Measurements from ENCODE around the gene ZNF761.
"Not testable (repeated sequence)": the region's sequence is repeated elsewhere in the genome, so short reads cannot be mapped to it uniquely, and the experiment has no call there.

The ZNF761 gene

GRCh38 chr19:53460131-53460721 is 28.4 kb downstream of the ZNF761 start:
- DNase-seq (ENCODE audit: low read depth) = not testable (repeated sequence)

- no peak for DNase-seq (ENCODE audit: low read depth)
Observed at GRCh38 chr19:53461866-53462265, 30.1 kb downstream of the ZNF761 start.

DNA sequence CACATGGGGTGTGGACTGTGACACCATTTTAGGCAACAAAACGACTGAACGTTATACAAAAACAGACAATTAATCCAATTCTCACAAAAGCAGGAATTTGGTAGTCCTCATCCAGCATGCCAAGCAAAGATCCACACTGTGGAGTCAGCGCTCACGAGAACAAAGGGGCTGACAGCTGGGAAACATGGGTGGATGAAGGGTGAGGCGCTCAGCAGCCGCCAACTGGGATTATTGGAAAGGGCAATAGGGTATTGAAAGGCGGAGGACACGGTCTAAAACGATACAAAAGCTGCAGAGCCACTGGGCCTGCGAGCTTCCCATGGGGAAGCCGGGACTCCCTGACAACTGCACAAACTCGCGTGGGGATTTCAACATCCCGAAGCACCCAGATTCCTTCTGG is 31.1 kb downstream of the ZNF761 start:
- DNase-seq (ENCODE audit: low read depth) = no peak

DNA sequence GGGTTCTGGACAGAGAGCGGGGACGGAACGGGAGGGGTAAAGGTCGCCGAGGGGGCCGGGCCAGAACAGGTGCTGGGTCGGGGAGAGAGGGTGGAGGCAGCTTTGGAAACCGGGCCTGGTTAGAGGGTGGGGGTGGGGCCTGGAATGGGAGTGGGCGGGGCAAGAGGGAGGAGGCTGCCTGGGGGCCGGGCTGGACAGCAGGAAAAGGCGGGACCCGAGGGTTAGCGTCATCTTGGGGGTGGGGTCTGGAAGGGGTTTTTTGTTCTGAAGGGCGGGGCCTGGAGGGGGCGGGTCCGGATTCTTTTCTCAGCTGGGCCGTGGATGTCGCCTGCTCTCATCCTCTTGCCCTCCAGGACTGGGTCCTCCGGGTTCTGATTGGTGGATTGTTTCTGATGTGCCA is 31.5 kb downstream of the ZNF761 start:
- no peak for DNase-seq (ENCODE audit: low read depth)

DNA sequence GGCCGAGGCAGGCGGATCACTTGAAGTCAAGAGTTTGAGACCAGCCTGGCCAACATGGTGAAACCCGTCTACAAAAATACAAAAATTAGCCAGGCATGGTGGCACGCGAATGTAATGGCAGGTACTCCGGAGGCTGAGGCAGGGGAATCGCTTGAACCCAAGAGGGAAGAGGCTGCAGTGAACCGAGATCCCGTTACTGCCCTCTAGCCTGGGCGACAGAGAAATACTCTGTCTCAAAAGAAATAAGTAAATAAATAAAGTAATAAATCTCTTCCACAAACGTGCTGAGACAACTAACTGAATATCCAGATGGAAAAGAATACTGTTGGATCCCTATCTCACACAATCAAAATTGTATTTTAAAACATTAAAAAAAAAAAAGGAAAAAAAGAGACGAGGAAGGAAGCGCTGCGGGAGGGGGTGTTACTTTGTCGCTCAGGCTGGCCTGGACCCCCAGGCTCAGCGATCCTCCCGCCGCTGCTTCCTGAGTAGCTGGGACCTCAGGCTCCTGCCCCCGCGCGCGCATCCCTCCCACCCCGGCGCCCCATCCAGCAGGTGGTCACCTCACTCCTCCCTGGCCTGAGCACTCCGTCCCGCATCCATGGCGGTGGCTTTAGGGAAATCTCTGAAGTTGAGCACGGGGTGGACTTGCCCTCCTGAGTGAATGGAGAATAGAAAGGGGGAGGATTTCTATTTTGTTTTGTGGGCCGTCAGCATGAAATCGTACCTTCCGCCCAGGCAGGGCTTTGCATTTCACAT is 35.1 kb downstream of the ZNF761 start:
- no peak for DNase-seq (ENCODE audit: low read depth)

- peak; percentile 78 for DNase-seq (ENCODE audit: low read depth)
Observed at GRCh38 chr19:53467485-53468262, 35.9 kb downstream of the ZNF761 start, which contains the start of gene ZNF813. Gene ZNF813 (plus strand): TSS chr19:53467733. CDS start chr19:53483823, 16,090 bp downstream.

DNA sequence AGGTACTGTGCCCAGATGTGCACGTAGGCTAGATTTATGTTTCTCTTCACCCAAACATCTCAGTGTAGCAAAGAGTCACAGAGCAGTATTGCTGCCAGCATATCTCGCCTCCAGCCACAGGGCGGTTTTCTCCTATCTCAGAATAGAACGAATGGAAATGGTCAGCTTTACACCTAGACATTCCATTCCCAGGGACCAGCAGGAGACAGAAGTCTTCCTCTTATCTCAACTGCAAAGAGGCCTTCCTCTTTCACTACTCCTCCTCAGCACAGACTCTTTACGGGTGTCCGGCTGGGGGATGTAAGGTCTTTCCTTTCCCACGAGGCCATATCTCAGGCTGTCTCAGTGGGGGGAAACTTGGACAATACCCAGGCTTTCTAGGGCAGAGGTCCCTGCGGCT is 36.8 kb downstream of the ZNF761 start:
- not testable (repeated sequence) for DNase-seq (ENCODE audit: low read depth)

DNA sequence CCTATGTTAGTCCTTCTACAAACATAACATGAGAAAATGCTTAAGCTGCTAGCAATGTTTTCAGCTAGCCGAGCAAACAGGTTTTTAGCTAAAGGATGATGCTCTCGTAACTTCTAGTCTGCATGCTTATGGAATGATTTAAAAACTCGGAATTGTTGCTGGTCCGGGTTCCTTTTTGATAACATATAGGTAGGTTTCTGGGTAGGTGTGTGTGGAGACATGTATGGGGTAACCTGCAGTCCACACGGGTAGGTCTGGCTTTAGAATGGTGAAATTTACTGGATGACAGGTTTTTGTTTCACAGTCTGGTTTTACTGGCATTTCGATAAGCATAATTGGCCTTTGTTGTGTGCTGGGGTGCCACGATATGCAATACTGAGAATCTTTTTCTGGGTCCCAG is 40.1 kb downstream of the ZNF761 start:
- no peak for DNase-seq (ENCODE audit: low read depth)

GRCh38 chr19:53474832-53475231 is 43.0 kb downstream of the ZNF761 start:
- not testable (repeated sequence) for DNase-seq (ENCODE audit: low read depth)

DNA sequence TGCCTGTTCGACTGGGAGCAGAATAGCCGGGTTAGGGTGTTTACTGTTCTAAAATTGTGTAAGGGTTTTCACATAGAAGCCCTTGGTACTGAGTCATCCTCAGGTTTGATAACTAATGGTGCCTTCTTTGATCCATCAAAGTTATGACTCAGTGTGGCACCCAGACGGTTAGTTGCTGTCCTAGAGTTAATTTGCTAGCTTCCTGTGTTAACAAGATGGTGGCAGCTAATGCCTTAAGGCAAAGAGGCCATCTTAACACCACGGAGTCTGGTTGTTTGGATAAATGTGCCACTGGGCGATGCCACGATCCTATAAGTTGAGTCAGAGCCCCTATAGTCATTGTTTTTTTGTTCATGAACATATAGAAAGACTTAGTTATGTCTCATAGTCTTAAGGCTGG is 43.7 kb downstream of the ZNF761 start:
- peak; percentile 53 for DNase-seq (ENCODE audit: low read depth)

DNA sequence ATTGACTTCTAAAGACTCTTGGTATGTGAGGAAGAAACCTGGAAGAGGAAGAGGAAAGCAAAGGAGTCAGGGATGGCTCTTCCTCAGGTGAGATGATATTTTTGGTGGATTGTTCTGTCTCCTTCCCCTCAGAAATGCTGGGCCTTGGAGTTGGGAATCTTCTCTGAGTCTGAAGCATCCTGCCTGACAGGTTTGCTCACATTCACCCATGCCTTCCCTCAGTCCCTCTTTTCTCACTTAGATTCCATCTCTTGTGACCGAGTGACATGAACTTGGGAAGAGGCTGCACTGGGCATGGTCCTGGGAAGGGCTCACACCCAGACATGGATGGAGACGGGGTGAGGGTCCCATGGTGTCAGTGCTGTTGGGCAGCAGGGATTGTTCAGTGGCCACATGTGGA is 52.0 kb downstream of the ZNF761 start:
- not testable (repeated sequence) for DNase-seq (ENCODE audit: low read depth)

DNA sequence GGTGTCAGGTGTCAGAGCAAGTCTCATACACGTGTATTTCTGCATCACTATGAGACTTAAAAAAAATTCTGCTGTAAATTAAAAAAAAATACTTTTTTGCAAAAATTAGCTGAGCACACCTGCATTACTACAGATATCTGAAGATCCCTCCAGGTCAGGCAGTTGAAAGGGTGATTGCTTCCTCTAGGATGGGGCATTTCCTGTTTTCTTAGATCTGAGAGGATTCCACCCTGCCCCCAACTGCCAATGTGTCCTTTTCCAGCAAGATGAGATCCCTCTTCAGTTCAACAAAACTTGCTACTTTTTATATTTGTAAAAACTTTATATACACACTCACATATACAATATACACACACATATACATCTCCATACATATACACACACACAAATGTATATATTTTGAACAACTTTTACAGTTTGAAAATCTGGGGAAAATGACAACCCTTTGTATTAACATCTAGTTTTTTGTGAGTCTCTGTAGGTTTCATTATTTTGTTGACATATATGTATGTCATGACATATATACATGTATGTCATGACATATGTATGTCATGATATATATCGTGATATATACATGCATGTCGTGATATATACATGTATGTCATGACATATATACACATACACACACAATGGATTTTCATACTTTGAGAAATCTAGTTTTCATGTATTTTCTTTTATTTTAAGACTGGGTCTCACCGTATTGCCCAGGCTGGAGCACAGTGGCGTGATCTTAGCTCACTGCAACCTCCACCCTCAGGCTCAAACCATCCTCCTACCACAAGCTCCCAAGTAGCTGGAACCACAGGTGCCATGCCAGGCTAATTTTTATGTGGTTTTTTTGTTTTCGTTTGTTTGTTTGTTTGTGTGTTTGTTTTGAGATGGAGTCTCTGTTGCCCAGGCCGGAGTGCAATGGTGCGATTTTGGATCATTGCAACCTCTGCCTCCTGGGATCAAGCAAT is 53.5 kb downstream of the ZNF761 start:
- no peak for DNase-seq (ENCODE audit: low read depth)

GRCh38 chr19:53492153-53492552 is 60.4 kb downstream of the ZNF761 start:
- no peak for DNase-seq (ENCODE audit: low read depth)

DNA sequence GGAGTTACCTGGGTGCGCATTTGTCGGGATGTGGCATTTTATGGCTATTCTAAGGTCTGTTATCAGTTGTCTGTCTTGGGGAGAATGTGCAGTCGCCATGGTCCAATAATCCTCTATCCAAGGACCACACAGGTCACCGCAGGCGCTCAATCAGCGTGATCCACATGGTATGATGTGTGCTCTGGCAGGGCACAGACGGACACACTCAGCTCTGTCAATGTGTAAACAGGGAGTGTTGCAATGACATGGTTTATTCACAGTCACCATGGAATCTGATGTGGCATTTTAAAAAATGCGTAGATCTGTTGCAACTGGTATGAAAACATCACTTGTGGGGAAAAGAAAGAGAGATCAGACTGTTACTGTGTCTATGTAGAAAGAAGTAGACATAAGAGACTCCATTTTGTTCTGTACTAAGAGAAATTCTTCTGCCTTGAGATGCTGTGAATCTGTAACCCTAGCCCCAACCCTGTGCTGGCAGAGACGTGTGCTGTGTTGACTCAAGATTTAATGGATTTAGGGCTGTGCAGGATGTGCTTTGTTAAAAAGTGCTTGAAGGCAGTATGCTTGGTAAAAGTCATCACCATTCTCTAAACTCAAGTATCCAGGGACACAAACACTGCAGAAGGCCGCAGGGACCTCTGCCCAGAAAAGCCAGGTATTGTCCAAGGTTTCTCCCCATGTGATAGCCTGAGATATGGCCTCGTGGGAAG is 65.7 kb downstream of the ZNF761 start:
- DNase-seq (ENCODE audit: low read depth) = peak; percentile 41

DNA sequence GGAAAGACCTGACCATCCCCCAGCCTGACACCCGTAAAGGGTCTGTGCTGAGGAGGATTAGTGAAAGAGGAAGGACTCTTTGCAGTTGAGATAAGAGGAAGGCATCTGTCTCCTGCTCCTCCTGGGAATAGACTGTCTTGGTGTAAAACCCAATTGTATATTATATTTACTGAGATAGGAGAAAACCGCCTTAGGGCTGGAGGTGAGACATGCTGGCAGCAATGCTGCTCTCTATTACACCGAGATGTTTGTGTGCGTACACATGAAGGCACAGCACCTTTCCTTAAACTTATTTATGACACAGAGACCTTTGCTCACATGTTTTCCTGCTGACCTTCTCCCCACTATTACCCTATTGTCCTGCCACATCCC is 66.2 kb downstream of the ZNF761 start:
- DNase-seq (ENCODE audit: low read depth) = not testable (repeated sequence)

DNA sequence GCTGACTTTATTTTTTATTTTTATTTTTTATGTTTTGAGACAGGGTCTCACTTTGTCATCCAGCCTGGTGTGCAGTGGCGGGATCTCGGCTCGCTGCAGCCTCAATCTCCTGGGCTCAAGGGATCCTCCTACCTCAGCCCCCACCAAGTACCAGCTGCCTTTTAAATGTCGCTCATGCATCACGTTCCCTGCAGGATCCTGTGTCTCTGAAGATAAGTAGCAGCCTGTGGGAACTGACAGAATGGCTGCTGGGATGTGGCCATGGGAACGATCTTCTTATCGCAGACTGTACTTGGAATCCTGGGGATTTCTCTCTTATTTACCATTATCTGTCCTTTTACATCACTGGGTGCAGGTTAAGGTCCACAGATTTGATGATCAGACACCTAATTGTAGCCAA is 71.4 kb downstream of the ZNF761 start:
- not testable (repeated sequence) for DNase-seq (ENCODE audit: low read depth)

DNA sequence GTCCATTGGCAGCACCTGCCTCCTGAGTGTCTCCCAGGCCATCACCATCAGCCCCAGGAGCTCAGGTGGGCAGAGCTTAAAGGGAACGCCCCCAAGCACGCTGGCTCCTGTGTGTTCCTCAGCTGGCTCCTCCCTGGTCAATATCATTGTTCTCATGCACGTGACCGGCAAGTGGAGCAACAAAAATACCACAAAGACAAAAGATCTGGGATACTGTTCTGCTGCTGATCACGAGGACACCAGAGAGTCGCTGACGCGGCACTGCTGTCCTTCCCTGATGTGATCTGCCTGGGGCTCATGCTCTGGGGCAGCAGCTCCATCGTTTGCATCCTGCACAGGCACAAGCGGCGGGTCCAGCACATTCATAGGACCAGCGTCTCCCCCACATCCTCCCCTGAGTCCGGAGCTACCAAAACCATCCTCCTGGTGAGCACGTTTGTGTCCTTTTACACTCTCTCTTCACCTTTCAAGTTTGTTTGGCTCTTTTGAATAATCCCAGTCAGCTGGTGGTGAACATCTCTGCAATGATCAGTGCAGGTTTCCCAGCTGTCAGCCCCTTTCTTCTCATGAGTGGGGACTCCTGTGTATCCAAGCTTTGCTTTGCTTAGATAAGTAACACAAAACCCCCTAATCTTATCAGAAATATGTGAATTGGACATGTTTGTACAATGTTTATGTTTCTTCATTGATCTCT is 72.0 kb downstream of the ZNF761 start:
- not testable (repeated sequence) for DNase-seq (ENCODE audit: low read depth)

DNA sequence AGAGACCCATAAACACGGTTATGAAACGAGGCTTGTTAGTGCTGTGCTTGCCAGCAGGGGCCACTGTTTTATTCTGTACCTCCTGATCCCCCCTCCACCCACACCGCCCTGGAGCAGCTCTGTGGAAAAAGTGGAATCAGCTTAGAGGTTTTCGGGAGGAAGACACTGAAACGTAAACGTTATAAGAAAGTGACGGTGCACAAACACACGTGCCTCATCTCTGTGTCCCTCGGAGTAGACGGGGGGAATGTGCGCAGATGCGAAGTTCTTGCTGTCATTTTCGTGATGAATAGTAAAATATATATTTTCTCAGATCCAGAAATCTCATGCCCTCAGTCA is 72.5 kb downstream of the ZNF761 start:
- DNase-seq (ENCODE audit: low read depth) = not testable (repeated sequence)

GRCh38 chr19:53504885-53505284 is 73.1 kb downstream of the ZNF761 start:
- no peak for DNase-seq (ENCODE audit: low read depth)

GRCh38 chr19:53506728-53507127 is 74.9 kb downstream of the ZNF761 start:
- DNase-seq (ENCODE audit: low read depth) = no peak
